ENCODE data around the gene COMT. TPM values are rescaled to one million over a fixed set of nuclear protein-coding genes. Genes with fewer than 3 reads are reported as not detected.

Gene COMT
- total and polyA plus RNA-seq, 9 of the 15 experiments (the other 6 are each of a cell fraction or from before 2014, with no cell fraction given) = 12.5 to 351 (median 155) TPM

DNA sequence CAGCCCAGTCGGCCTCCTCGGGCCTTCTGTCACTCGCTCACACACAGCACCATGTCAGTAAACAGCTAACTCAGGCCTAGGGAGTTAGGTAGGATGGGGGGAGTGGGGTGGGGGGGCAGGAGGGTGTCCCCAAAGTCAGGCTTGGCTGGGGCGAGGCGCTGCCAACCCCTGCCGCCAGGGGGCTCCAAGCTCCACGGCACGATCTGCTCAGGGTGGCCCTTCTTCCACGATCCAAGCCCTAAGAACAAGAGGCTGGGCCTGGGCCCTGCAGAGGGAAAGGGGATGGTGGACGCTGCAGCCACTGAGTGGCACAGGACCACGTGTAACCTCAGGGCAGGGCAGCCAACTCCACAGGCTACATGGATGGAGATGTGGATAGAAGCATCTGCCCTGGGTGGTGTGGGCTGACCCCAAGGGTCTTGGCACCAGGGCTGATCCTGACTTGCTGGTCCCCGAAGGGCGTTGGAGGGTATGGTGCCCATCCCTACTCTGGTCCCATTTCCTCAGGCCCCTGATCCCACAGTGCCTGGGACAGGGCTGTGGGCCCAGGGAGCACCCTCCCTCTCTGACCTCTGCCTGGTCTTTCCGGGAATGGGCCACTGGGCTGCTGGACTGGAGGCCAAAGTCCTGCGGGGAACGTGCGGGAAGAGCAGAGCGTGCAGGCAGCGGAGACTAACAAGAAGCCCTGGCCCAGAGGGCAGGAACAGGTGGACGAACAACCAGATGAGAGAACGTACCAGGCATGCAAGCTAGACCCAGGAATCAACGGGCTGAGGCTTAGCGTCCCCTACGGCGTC lies 29.1 kb downstream of the COMT start (continued):
- TF ChIP-seq SAFB (IDR thresholded peaks at IDR 0.05; ENCODE audit: borderline replicate concordance, low read depth, low read length) (no peak), ZNF174 (CRISPR knock-in tag; IDR thresholded peaks at IDR 0.05) (no peak), TEAD1 (CRISPR knock-in tag; IDR thresholded peaks at IDR 0.05) (peak in 1 of 2 experiments; percentile 75; a peak in 2 of 4 replicates), ILK (tag; IDR thresholded peaks at IDR 0.05; ENCODE audit: borderline replicate concordance, low read depth) (no peak), TFAM (CRISPR knock-in tag; conservative IDR thresholded peaks at IDR 0.05) (no peak), NFIX (CRISPR knock-in tag; IDR thresholded peaks at IDR 0.05; ENCODE audit: low read depth) (0 out of 2 replicates have a peak, but pooled peaks have one; percentile 4), TEAD4 (IDR thresholded peaks at IDR 0.05; ENCODE audit: low read length) (peak; percentile 43; the same call in 1 of the 2 replicates), TEAD4 (CRISPR knock-in tag; IDR thresholded peaks at IDR 0.05; ENCODE audit: borderline replicate concordance) (no peak), PHTF2 (CRISPR knock-in tag; IDR thresholded peaks at IDR 0.05) (no peak), BHLHE40 (IDR thresholded peaks at IDR 0.05; ENCODE audit: low read length) (peak; percentile 83), SIRT6 (IDR thresholded peaks at IDR 0.05; ENCODE audit: low read depth, low read length) (no peak), CBX8 (IDR thresholded peaks at IDR 0.05; ENCODE audit: borderline replicate concordance, extremely low read depth, low read depth, low read length, poor library complexity, severe bottlenecking) (no peak), RCOR1 (IDR thresholded peaks at IDR 0.05; ENCODE audit: borderline replicate concordance in 1 of 2, low read depth in 2 of 2, low read length in 2 of 2) (peak in 1 of 2 experiments; percentile 58; a peak in 2 of 4 replicates), HIVEP1 (CRISPR knock-in tag; IDR thresholded peaks at IDR 0.05) (peak; percentile 41; the same call in 1 of the 2 replicates), SRF (CRISPR knock-in tag; IDR thresholded peaks at IDR 0.05) (peak; percentile 60 to 87; a peak in 2 of 4 replicates)
- TF ChIP-seq, protein P1, sequence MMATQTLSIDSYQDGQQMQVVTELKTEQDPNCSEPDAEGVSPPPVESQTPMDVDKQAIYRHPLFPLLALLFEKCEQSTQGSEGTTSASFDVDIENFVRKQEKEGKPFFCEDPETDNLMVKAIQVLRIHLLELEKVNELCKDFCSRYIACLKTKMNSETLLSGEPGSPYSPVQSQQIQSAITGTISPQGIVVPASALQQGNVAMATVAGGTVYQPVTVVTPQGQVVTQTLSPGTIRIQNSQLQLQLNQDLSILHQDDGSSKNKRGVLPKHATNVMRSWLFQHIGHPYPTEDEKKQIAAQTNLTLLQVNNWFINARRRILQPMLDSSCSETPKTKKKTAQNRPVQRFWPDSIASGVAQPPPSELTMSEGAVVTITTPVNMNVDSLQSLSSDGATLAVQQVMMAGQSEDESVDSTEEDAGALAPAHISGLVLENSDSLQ (IDR thresholded peaks at IDR 0.05) = no peak
- TF ChIP-seq, protein P2, sequence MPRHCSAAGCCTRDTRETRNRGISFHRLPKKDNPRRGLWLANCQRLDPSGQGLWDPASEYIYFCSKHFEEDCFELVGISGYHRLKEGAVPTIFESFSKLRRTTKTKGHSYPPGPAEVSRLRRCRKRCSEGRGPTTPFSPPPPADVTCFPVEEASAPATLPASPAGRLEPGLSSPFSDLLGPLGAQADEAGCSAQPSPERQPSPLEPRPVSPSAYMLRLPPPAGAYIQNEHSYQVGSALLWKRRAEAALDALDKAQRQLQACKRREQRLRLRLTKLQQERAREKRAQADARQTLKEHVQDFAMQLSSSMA (CRISPR knock-in tag; IDR thresholded peaks at IDR 0.05) = 0 out of 2 replicates have a peak, but pooled peaks have one; percentile 42
- TF ChIP-seq, protein P3, sequence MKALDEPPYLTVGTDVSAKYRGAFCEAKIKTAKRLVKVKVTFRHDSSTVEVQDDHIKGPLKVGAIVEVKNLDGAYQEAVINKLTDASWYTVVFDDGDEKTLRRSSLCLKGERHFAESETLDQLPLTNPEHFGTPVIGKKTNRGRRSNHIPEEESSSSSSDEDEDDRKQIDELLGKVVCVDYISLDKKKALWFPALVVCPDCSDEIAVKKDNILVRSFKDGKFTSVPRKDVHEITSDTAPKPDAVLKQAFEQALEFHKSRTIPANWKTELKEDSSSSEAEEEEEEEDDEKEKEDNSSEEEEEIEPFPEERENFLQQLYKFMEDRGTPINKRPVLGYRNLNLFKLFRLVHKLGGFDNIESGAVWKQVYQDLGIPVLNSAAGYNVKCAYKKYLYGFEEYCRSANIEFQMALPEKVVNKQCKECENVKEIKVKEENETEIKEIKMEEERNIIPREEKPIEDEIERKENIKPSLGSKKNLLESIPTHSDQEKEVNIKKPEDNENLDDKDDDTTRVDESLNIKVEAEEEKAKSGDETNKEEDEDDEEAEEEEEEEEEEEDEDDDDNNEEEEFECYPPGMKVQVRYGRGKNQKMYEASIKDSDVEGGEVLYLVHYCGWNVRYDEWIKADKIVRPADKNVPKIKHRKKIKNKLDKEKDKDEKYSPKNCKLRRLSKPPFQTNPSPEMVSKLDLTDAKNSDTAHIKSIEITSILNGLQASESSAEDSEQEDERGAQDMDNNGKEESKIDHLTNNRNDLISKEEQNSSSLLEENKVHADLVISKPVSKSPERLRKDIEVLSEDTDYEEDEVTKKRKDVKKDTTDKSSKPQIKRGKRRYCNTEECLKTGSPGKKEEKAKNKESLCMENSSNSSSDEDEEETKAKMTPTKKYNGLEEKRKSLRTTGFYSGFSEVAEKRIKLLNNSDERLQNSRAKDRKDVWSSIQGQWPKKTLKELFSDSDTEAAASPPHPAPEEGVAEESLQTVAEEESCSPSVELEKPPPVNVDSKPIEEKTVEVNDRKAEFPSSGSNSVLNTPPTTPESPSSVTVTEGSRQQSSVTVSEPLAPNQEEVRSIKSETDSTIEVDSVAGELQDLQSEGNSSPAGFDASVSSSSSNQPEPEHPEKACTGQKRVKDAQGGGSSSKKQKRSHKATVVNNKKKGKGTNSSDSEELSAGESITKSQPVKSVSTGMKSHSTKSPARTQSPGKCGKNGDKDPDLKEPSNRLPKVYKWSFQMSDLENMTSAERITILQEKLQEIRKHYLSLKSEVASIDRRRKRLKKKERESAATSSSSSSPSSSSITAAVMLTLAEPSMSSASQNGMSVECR (CRISPR knock-in tag; IDR thresholded peaks at IDR 0.05) = no peak
- TF ChIP-seq, protein P4, sequence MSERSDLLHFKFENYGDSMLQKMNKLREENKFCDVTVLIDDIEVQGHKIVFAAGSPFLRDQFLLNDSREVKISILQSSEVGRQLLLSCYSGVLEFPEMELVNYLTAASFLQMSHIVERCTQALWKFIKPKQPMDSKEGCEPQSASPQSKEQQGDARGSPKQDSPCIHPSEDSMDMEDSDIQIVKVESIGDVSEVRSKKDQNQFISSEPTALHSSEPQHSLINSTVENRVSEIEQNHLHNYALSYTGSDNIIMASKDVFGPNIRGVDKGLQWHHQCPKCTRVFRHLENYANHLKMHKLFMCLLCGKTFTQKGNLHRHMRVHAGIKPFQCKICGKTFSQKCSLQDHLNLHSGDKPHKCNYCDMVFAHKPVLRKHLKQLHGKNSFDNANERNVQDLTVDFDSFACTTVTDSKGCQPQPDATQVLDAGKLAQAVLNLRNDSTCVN (CRISPR knock-in tag; IDR thresholded peaks at IDR 0.05) = no peak; the same call in 1 of the 2 replicates
